BLaER1 treated with 17β-estradiol and CSF1 and Interleukin-3, amounts not matched to agents 10 nM and 100 nM (cell line): ENCODE data around the gene MCCD1.

ENCODE experiments used
- H3K27ac ChIP-seq, 11 experiments: shearing (Covaris generic); formaldehyde crosslinking; 2 replicates each; pipeline ENCODE4 v1.8.1; 2022
- H3K27me3 ChIP-seq, 11 experiments: shearing (Covaris generic); formaldehyde crosslinking; 2 replicates each; pipeline ENCODE4 v1.8.1; 2022
- H3K36me3 ChIP-seq, 11 experiments: shearing (Covaris generic); formaldehyde crosslinking; 2 replicates each; pipeline ENCODE4 v1.8.1; 2022
- H3K4me1 ChIP-seq, 10 experiments: shearing (Covaris generic); formaldehyde crosslinking; 2 replicates each; pipeline ENCODE4 v1.8.1; 2022
- H3K4me2 ChIP-seq, 11 experiments: shearing (Covaris generic); formaldehyde crosslinking; 2 replicates each; pipeline ENCODE4 v1.8.1; 2022
- H3K4me3 ChIP-seq, 10 experiments: shearing (Covaris generic); formaldehyde crosslinking; 2 replicates each; pipeline ENCODE4 v1.8.1; 2022
- H3K9ac ChIP-seq, 11 experiments: shearing (Covaris generic); formaldehyde crosslinking; 2 replicates each; pipeline ENCODE4 v1.8.1; 2022
- H3K9me3 ChIP-seq, 11 experiments: shearing (Covaris generic); formaldehyde crosslinking; replicated peaks in 1 of 11; 2 replicates each; pipeline ENCODE4 v1.8.1; 2022
- H4K20me1 ChIP-seq, 11 experiments: shearing (Covaris generic); formaldehyde crosslinking; 2 replicates each; pipeline ENCODE4 v1.8.1; 2022
- Cebpa-rat ChIP-seq, 11 experiments: shearing (Covaris generic); IDR thresholded peaks; 2 replicates each; pipeline ENCODE4 v1.8.1; 2022

Gene MCCD1

DNA sequence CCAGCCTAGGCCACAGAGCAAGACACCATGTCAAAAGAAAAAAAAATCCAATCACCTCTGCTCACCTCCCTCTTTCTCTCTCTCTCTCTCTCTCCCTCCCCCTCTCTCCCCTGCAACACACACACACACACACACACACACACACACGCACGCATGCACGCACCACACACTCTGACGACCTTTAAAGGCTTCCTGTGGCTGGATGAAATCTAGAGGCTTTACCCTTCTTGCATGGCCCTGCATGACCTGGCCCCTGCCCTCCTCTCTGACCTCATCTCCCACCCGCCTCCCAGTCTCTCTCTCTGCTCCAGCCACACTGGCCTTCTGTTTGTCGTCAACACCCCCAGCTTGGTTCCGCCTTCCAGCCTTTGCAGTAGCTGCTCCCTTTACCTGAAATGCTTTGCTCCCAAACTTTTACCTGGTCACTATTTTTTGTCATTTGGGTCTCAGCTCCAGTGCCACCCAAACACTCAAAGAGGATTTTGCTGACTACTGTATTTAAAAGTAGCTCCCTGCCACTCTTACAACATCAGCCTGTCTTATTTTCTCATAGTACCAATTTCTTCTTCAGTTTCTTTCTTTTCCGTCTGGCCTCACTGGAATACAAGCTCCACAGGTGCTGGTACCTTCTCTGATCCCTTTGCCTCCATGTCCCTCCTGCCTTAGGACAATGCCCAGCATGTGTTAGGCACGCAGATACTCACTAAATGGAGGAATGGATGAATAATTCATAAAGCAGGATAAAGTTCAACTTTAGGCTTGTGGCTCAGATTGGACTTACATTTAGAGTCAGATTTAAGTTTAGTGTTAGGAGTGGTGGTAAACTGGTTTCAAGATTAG, 39.0 kb downstream of the MCCD1 start:
- H3K27ac ChIP-seq: peak overlapping the region; percentile 38 to 92 (median 74); a peak in 21 of 22 replicates
- H4K20me1 ChIP-seq: no peaks in the 10 kb centered on the region
- peaks cover 83 to 100% (median 99%) of the 10 kb centered on the region in 10 experiments for H3K4me1 ChIP-seq

DNA sequence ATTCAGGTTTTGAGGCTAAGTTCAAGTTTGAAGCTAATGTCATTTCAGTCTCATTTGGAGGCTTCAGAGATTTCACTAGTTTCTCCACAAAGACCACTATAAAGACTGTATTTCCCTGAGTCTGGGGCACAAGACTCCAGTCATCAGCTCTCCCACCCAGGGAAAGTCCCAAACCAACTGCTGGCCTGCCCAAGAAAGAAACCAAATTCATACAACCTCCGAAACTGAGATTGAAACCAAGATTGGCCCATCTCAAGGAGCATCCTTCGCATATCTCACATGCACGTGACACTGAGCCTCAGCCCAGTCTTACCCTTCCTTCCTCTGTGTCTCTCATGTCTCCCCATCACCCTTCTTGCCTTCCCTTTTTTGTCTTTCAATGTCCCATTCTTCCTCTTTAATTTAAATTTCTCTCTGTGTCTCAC, 39.8 kb downstream of the MCCD1 start:
- Histone ChIP-seq H3K4me2 (peak overlapping the region; percentile 77 to 98 (median 84)), H3K4me1 (peaks cover 80 to 100% (median 99%) of the 10 kb centered on the region in 10 experiments), H3K9ac (peak overlapping the region in 9 of 11 experiments; percentile 11 to 56 (median 45); a peak in 12 of 22 replicates), H3K4me3 (no peak overlapping the region), H3K27me3 (no peaks in the 10 kb centered on the region), H3K27ac (peak overlapping the region; percentile 38 to 92 (median 74); a peak in 21 of 22 replicates), H4K20me1 (no peaks in the 10 kb centered on the region), H3K36me3 (no peaks in the 10 kb centered on the region), H3K9me3 (no peaks in the 10 kb centered on the region)
- TF ChIP-seq Cebpa-rat (IDR thresholded peaks at IDR 0.05): peak in 1 of 11 experiments; percentile 25; a peak in 2 of 22 replicates

More for the DNA sequence above, 39.0 kb downstream of the MCCD1 start:
- Histone ChIP-seq H3K27me3 (no peaks in the 10 kb centered on the region), H3K9ac (peak overlapping the region in 9 of 11 experiments; percentile 11 to 56 (median 40); a peak in 13 of 22 replicates), H3K4me3 (no peak overlapping the region), H3K4me2 (peak overlapping the region; percentile 77 to 98 (median 84)), H3K9me3 (no peaks in the 10 kb centered on the region), H3K36me3 (no peaks in the 10 kb centered on the region)
- TF ChIP-seq Cebpa-rat (IDR thresholded peaks at IDR 0.05): no peak

- TF ChIP-seq Cebpa-rat (IDR thresholded peaks at IDR 0.05): no peak
- no peaks in the 10 kb centered on the region for H4K20me1 ChIP-seq
- peak overlapping the region in 10 of 11 experiments; percentile 77 to 98 (median 85); a peak in 20 of 22 replicates for H3K4me2 ChIP-seq
- H3K36me3 ChIP-seq: no peaks in the 10 kb centered on the region
- H3K27ac ChIP-seq: peak overlapping the region in 8 of 11 experiments; percentile 67 to 92 (median 78); a peak in 15 of 22 replicates
- no peak overlapping the region for H3K4me3 ChIP-seq
- H3K9me3 ChIP-seq: no peaks in the 10 kb centered on the region
- H3K27me3 ChIP-seq: no peaks in the 10 kb centered on the region
- H3K9ac ChIP-seq: peak overlapping the region in 3 of 11 experiments; percentile 52 to 56 (median 53); a peak in 7 of 22 replicates
- peaks cover 80 to 100% (median 99%) of the 10 kb centered on the region in 10 experiments for H3K4me1 ChIP-seq
Measured at GRCh38 chr6:31569861-31570536, 41.2 kb downstream of the MCCD1 start.

DNA sequence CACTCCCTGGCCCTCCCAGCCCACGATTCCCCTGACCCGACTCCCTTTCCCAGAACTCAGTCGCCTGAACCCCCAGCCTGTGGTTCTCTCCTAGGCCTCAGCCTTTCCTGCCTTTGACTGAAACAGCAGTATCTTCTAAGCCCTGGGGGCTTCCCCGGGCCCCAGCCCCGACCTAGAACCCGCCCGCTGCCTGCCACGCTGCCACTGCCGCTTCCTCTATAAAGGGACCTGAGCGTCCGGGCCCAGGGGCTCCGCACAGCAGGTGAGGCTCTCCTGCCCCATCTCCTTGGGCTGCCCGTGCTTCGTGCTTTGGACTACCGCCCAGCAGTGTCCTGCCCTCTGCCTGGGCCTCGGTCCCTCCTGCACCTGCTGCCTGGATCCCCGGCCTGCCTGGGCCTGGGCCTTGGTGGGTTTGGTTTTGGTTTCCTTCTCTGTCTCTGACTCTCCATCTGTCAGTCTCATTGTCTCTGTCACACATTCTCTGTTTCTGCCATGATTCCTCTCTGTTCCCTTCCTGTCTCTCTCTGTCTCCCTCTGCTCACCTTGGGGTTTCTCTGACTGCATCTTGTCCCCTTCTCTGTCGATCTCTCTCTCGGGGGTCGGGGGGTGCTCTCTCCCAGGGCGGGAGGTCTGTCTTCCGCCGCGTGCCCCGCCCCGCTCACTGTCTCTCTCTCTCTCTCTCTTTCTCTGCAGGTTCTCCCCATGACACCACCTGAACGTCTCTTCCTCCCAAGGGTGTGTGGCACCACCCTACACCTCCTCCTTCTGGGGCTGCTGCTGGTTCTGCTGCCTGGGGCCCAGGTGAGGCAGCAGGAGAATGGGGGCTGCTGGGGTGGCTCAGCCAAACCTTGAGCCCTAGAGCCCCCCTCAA, 43.5 kb downstream of the MCCD1 start, which contains the start of gene LTA:
TSS of gene LTA (plus strand) at position 249 of the 871 bp plus-strand sequence. CDS start at position 703, 454 bp downstream.
- peak within 1 kb of the TSS; percentile 79 to 100 (median 96) for H3K4me2 ChIP-seq
- peak within 1 kb of the TSS; percentile 58 to 81 (median 71); a peak in 21 of 22 replicates for H3K9ac ChIP-seq

DNA sequence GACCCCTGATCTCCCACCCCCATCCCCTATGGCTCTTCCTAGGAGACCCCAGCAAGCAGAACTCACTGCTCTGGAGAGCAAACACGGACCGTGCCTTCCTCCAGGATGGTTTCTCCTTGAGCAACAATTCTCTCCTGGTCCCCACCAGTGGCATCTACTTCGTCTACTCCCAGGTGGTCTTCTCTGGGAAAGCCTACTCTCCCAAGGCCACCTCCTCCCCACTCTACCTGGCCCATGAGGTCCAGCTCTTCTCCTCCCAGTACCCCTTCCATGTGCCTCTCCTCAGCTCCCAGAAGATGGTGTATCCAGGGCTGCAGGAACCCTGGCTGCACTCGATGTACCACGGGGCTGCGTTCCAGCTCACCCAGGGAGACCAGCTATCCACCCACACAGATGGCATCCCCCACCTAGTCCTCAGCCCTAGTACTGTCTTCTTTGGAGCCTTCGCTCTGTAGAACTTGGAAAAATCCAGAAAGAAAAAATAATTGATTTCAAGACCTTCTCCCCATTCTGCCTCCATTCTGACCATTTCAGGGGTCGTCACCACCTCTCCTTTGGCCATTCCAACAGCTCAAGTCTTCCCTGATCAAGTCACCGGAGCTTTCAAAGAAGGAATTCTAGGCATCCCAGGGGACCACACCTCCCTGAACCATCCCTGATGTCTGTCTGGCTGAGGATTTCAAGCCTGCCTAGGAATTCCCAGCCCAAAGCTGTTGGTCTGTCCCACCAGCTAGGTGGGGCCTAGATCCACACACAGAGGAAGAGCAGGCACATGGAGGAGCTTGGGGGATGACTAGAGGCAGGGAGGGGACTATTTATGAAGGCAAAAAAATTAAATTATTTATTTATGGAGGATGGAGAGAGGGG, 44.7 kb downstream of the MCCD1 start:
- Histone ChIP-seq H3K4me2 (peak overlapping the region; percentile 90 to 100 (median 96); a peak in 21 of 22 replicates), H3K9me3 (no peaks in the 10 kb centered on the region), H3K36me3 (peaks cover 15 to 22% (median 20%) of the 10 kb centered on the region in 11 experiments), H3K27me3 (no peaks in the 10 kb centered on the region), H3K4me3 (no peak overlapping the region), H3K9ac (peak overlapping the region in 4 of 11 experiments; percentile 69 to 94 (median 91); a peak in 5 of 22 replicates), H3K4me1 (peaks cover 82 to 100% (median 98%) of the 10 kb centered on the region in 10 experiments), H3K27ac (peak overlapping the region in 7 of 11 experiments; percentile 83 to 93 (median 90); a peak in 14 of 22 replicates), H4K20me1 (peaks cover 0 to 30% (median 17%) of the 10 kb centered on the region in 11 experiments; a peak in 15 of 22 replicates)
- TF ChIP-seq Cebpa-rat (IDR thresholded peaks at IDR 0.05): no peak

More for the DNA sequence above, 43.5 kb downstream of the MCCD1 start, which contains the start of gene LTA:
- H3K4me1 ChIP-seq: peaks cover 82 to 100% (median 98%) of the 10 kb centered on the region in 10 experiments
- H4K20me1 ChIP-seq: peaks cover 0 to 19% (median 11%) of the 10 kb centered on the region in 11 experiments; a peak in 15 of 22 replicates
- H3K27ac ChIP-seq: peak within 1 kb of the TSS; percentile 41 to 93 (median 78); a peak in 21 of 22 replicates
- peak within 1 kb of the TSS in 7 of 10 experiments; percentile 16 to 51 (median 32); a peak in 11 of 20 replicates for H3K4me3 ChIP-seq
- TF ChIP-seq Cebpa-rat (IDR thresholded peaks at IDR 0.05): no peak
- no peaks in the 10 kb centered on the region for H3K9me3 ChIP-seq
- H3K36me3 ChIP-seq: peaks cover 3 to 10% (median 8%) of the 10 kb centered on the region in 11 experiments
- H3K27me3 ChIP-seq: no peaks in the 10 kb centered on the region

GRCh38 chr6:31574106-31575061, 45.6 kb downstream of the MCCD1 start:
- H3K9me3 ChIP-seq: no peaks in the 10 kb centered on the region
- H3K36me3 ChIP-seq: peaks cover 18 to 28% (median 26%) of the 10 kb centered on the region in 11 experiments
- H3K4me1 ChIP-seq: peaks cover 82 to 99% (median 97%) of the 10 kb centered on the region in 10 experiments
- peak overlapping the region; percentile 90 to 100 (median 96) for H3K4me2 ChIP-seq
- H3K27ac ChIP-seq: peak overlapping the region; percentile 58 to 93 (median 86); a peak in 21 of 22 replicates
- H3K27me3 ChIP-seq: no peaks in the 10 kb centered on the region
- TF ChIP-seq Cebpa-rat (IDR thresholded peaks at IDR 0.05): no peak
- H3K9ac ChIP-seq: peak overlapping the region; percentile 82 to 94 (median 87)
- peak overlapping the region; percentile 71 to 89 (median 85); a peak in 18 of 20 replicates for H3K4me3 ChIP-seq
- peaks cover 0 to 31% (median 17%) of the 10 kb centered on the region in 11 experiments; a peak in 15 of 22 replicates for H4K20me1 ChIP-seq
